Gastrocnemius medialis (tissue), 4 donors: ENCODE results near the gene NFS1. TPM values are rescaled to one million over a fixed set of nuclear protein-coding genes. Genes with fewer than 3 reads are reported as not detected.

ENCODE experiments used
- ATAC-seq, 2 donors: fragments of 150-250 bp; one replicate each; pipeline ENCODE4 v1.9.1; 2016
- DNase-seq, 2 donors: peaks; one replicate each; pipeline ENCODE4 v3.0.0-alpha.2; 2019
- H3K27ac ChIP-seq, 4 donors: fragments of 200-600 bp; sonication (generic); 1 replicate in 1 of 4; 2 replicates in 3 of 4; pipeline ENCODE4 v1.5.1; 2016 to 2018; ENCODE audit warnings: mild to moderate bottlenecking in 2 of 4, moderate library complexity in 1 of 4
- H3K27me3 ChIP-seq, 3 donors: fragments of 200-600 bp; sonication (generic) in 2 of 3; 1 replicate in 1 of 3; 2 replicates in 2 of 3; pipeline versions ENCODE4 v1.5.1 to v1.6.0; 2016 to 2019; ENCODE audit warnings: mild to moderate bottlenecking in 1 of 3, moderate library complexity in 1 of 3
- H3K36me3 ChIP-seq, 2 donors: fragments of 200-600 bp; sonication (generic) in 1 of 2; one replicate each; pipeline ENCODE4 v1.5.1; 2017 to 2018
- H3K4me1 ChIP-seq, 2 donors: fragments of 200-600 bp; sonication (generic) in 1 of 2; one replicate each; pipeline ENCODE4 v1.5.1; 2016 to 2017; ENCODE audit warnings: mild to moderate bottlenecking in 2 of 2
- H3K4me3 ChIP-seq, 4 donors: fragments of 200-600 bp; sonication (generic) in 3 of 4; 1 replicate in 1 of 4; 2 replicates in 3 of 4; pipeline ENCODE4 v1.5.1; 2016 to 2019; ENCODE audit warnings: mild to moderate bottlenecking in 2 of 4
- H3K9me3 ChIP-seq, 3 donors: fragments of 200-600 bp; sonication (generic) in 2 of 3; 1 replicate in 1 of 3; 2 replicates in 2 of 3; pipeline ENCODE4 v1.5.1; 2016 to 2019
- CTCF ChIP-seq, 5 experiments: fragments of 450-650 bp in 3 of 5; fragments of 200-600 bp in 2 of 5; sonication (generic) in 2 of 5; IDR thresholded peaks in 4 of 5; conservative IDR thresholded peaks in 1 of 5; 1 replicate in 4 of 5; 2 replicates in 1 of 5; pipeline ENCODE4 v1.5.1; 2016 to 2019; ENCODE audit warnings: antibody characterized with exemption in 5 of 5, mild to moderate bottlenecking in 3 of 5, moderate library complexity in 3 of 5
- POLR2A ChIP-seq, 2 donors: fragments of 450-650 bp; IDR thresholded peaks; one replicate each; pipeline ENCODE4 v1.6.1; 2017; ENCODE audit warnings: antibody characterized with exemption in 2 of 2, mild to moderate bottlenecking in 2 of 2, moderate library complexity in 2 of 2
- in situ Hi-C, 4 donors: fragments of 200-750 bp; cut with MboI; loops; one replicate each; pipeline versions ENCODE4 v1.15.0 to v1.8.0; 2017; ENCODE audit warnings: low sequenced_read_pairs in 4 of 4
- intact Hi-C: fragments of 100-400 bp; cut with DNase I; formaldehyde crosslinking; loops from one replicate; pipeline ENCODE4 v1.15.1; 2023; ENCODE audit warnings: low total_unique reads
- total RNA-seq, 4 donors: library from RNA; depleted of rRNA; stranded (reverse); fragments of >200 nt; gene quantifications; one replicate each; pipeline versions ENCODE4 v1.1.0 to v1.2.3, GENCODE V29; 2016

NFS1 gene
- total RNA-seq, 4 donors from 2014 or later, result 31.5 to 85.8 (median 37.2) TPM

- Histone ChIP-seq H3K27ac (no peak overlapping the region), H3K9me3 (no peaks in the 10 kb centered on the region), H3K27me3 (no peaks in the 10 kb centered on the region), H3K4me1 (peaks cover 49 to 64% of the 10 kb centered on the region in 2 donors), H3K4me3 (no peak overlapping the region), H3K36me3 (peaks cover 0 to 21% of the 10 kb centered on the region in 2 donors)
- intact Hi-C loops, result no loop called here
- ATAC-seq, result no peak
- TF ChIP-seq POLR2A (IDR thresholded peaks at IDR 0.05), result no peak
- no peak for TF ChIP-seq CTCF (IDR thresholded peaks at IDR 0.05 in 4 of 5, conservative IDR thresholded peaks at IDR 0.05 in 1 of 5)
- DNase-seq, result no peak
- in situ Hi-C loops, result no loop called here
Measured at GRCh38 chr20:35657271-35657670, 41.9 kb downstream of the NFS1 start.

- H3K4me1 ChIP-seq, result peaks cover 46 to 64% of the 10 kb centered on the region in 2 donors
- intact Hi-C loops, result no loop called here
- DNase-seq, result no peak
Measured at GRCh38 chr20:35654415-35654814, 44.7 kb downstream of the NFS1 start.

GRCh38 chr20:35653893-35654292 is 45.3 kb downstream of the NFS1 start:
- H3K27me3 ChIP-seq, result no peaks in the 10 kb centered on the region
- ATAC-seq, result no peak
- intact Hi-C loops, result no loop called here
- TF ChIP-seq POLR2A (IDR thresholded peaks at IDR 0.05), result no peak
- no peak for TF ChIP-seq CTCF (IDR thresholded peaks at IDR 0.05 in 4 of 5, conservative IDR thresholded peaks at IDR 0.05 in 1 of 5)
- H3K4me3 ChIP-seq, result no peak overlapping the region
- H3K4me1 ChIP-seq, result peaks cover 46 to 66% of the 10 kb centered on the region in 2 donors
- in situ Hi-C loops, result no loop called here
- H3K27ac ChIP-seq, result no peak overlapping the region
- DNase-seq, result no peak
- H3K9me3 ChIP-seq, result no peaks in the 10 kb centered on the region
- peaks cover 0 to 21% of the 10 kb centered on the region in 2 donors for H3K36me3 ChIP-seq

More at GRCh38 chr20:35654415-35654814, 44.7 kb downstream of the NFS1 start:
- Histone ChIP-seq H3K9me3 (no peaks in the 10 kb centered on the region), H3K27me3 (no peaks in the 10 kb centered on the region), H3K27ac (no peak overlapping the region), H3K36me3 (peaks cover 0 to 21% of the 10 kb centered on the region in 2 donors), H3K4me3 (no peak overlapping the region)
- no peak for ATAC-seq
- TF ChIP-seq POLR2A (IDR thresholded peaks at IDR 0.05), result no peak
- in situ Hi-C loops, result no loop called here

- no peak for TF ChIP-seq CTCF (IDR thresholded peaks at IDR 0.05 in 4 of 5, conservative IDR thresholded peaks at IDR 0.05 in 1 of 5)
- no peak for DNase-seq
- no peak for ATAC-seq
- intact Hi-C loops, result no loop called here
- no peaks in the 10 kb centered on the region for H3K27me3 ChIP-seq
- H3K9me3 ChIP-seq, result no peaks in the 10 kb centered on the region
- H3K27ac ChIP-seq, result no peak overlapping the region
- no peak overlapping the region for H3K4me3 ChIP-seq
- peaks cover 47 to 66% of the 10 kb centered on the region in 2 donors for H3K4me1 ChIP-seq
- H3K36me3 ChIP-seq, result peaks cover 0 to 21% of the 10 kb centered on the region in 2 donors
- in situ Hi-C loops, result no loop called here
Measured at GRCh38 chr20:35653430-35653734, 45.8 kb downstream of the NFS1 start.

GRCh38 chr20:35652641-35653429 is 46.3 kb downstream of the NFS1 start:
- ATAC-seq, result no peak
- Histone ChIP-seq H3K36me3 (peaks cover 0 to 21% of the 10 kb centered on the region in 2 donors), H3K4me1 (peaks cover 47 to 65% of the 10 kb centered on the region in 2 donors), H3K27ac (no peak overlapping the region), H3K4me3 (no peak overlapping the region), H3K27me3 (no peaks in the 10 kb centered on the region), H3K9me3 (no peaks in the 10 kb centered on the region)
- intact Hi-C loops, result no loop called here
- no peak for TF ChIP-seq POLR2A (IDR thresholded peaks at IDR 0.05)
- TF ChIP-seq CTCF (IDR thresholded peaks at IDR 0.05 in 4 of 5, conservative IDR thresholded peaks at IDR 0.05 in 1 of 5), result no peak
- in situ Hi-C loops, result no loop called here
- no peak for DNase-seq
